NCI-H2171 treated with DMSO at 0.1 percent for 48 hours (cell line): ENCODE measurements around the gene SLMAP.

Experiments
- DNase-seq: peaks from one replicate; lab custom pipeline; 2025; lab: John Stamatoyannopoulos, UW

Gene SLMAP

GRCh38 chr3:57963811-57964346, 207.8 kb downstream of the SLMAP start:
- no peak for DNase-seq

- DNase-seq = no peak
Observed at GRCh38 chr3:57966829-57967228, 210.7 kb downstream of the SLMAP start.

GRCh38 chr3:57967590-57967989, 211.5 kb downstream of the SLMAP start:
- DNase-seq = no peak

GRCh38 chr3:57968501-57968900, 212.4 kb downstream of the SLMAP start:
- DNase-seq = no peak

GRCh38 chr3:57971975-57972374, 215.9 kb downstream of the SLMAP start:
- no peak for DNase-seq

GRCh38 chr3:57972531-57973111, 216.5 kb downstream of the SLMAP start:
- DNase-seq = no peak

- DNase-seq = no peak
Observed at GRCh38 chr3:57973715-57974477, 217.8 kb downstream of the SLMAP start.

GRCh38 chr3:57974796-57975388, 218.8 kb downstream of the SLMAP start:
- no peak for DNase-seq

- no peak for DNase-seq
Observed at GRCh38 chr3:57977818-57978235, 221.7 kb downstream of the SLMAP start.

- no peak for DNase-seq
Observed at GRCh38 chr3:57978316-57978715, 222.2 kb downstream of the SLMAP start.
